ENCODE measurements around the gene NR2E3. TPM values are rescaled to one million over a fixed set of nuclear protein-coding genes. Genes with fewer than 3 reads are reported as not detected.

Gene NR2E3
- total and polyA plus RNA-seq, 2 of the 4 experiments (the other 2 are of a cell fraction), result under 0.01 to 0.29 TPM

DNA sequence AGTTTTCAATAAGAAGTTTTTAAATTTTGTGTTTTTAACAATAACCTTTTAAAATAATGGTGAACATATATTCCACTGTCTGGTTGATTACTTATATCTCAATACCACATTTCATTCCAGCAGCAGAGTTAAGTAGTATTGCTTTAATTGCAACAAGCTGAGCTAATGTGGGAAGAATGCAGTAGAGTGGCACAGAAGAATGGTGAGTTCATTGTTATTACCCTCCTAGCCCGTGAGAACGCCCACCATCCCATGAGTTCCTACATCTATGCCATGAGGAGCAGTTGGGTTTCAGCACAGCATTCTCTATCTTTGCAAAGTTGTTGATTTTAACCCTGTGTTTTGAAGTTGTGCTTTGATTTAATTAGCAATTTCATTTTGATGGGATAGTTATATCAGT, 17.8 kb upstream of the NR2E3 start:
- DNase-seq (peak; percentile 77), ATAC-seq (ENCODE audit: low read depth) (peak; percentile 79)
- no peaks in the 10 kb centered on the region for H3K79me1 ChIP-seq (ENCODE audit: low read depth in 1 of 2, low read length in 2 of 2)
- H2BK5ac ChIP-seq (ENCODE audit: low read depth, low read length, poor library complexity, severe bottlenecking), result no peak overlapping the region
- no peak overlapping the region for H2BK15ac ChIP-seq (ENCODE audit: low read depth, low read length)
- no TSS peak for BruUV-seq (replicated peaks)
- H3K14ac ChIP-seq (replicated peaks; ENCODE audit: low read depth, low read length), result 0 out of 2 replicates have a peak overlapping the region, but pooled peaks have one; percentile 4
- H3K4me2 ChIP-seq (ENCODE audit: low read depth, low read length), result peak overlapping the region; percentile 23; the same call in 1 of the 2 replicates
- peaks cover 18% of the 10 kb centered on the region for H3K9me1 ChIP-seq (ENCODE audit: insufficient read depth, low read length)
- H4K5ac ChIP-seq (ENCODE audit: low read depth, low read length), result no peak overlapping the region
- H3K27me3 ChIP-seq (ENCODE audit: control insufficient read depth, insufficient read depth, low read length), result no peaks in the 10 kb centered on the region
- 0 out of 2 replicates have a peak overlapping the region, but pooled peaks have one; percentile 14 for H3K23ac ChIP-seq (ENCODE audit: low read depth, low read length)
- H4K91ac ChIP-seq (ENCODE audit: insufficient read depth, low read depth, low read length), result no peak overlapping the region
- H3K4ac ChIP-seq (ENCODE audit: low read depth, low read length), result no peak overlapping the region
- H3K27ac ChIP-seq (ENCODE audit: insufficient read depth, low read length), result no peak overlapping the region
- in situ Hi-C loops (cut with MboI; ENCODE audit: low sequenced_read_pairs), result no loop called here
- H2AK9ac ChIP-seq (replicated peaks; ENCODE audit: low read depth, low read length, poor library complexity), result no peak overlapping the region
- ChIA-PET CTCF (interaction anchor here (1.8 kb wide), 1 partner anchor 8 kb away, joined by 8 read pairs; no protein-coding TSS in a partner anchor), POLR2A (ENCODE audit: unreplicated experiment) (no interaction called here)
- H3K9me3 ChIP-seq (ENCODE audit: control insufficient read depth, insufficient read depth, low read length), result no peaks in the 10 kb centered on the region
- H3K56ac ChIP-seq (ENCODE audit: extremely low read depth, insufficient read depth, low read length), result no peak overlapping the region
- H2AK5ac ChIP-seq (ENCODE audit: low read depth, low read length), result no peak overlapping the region
- no peak overlapping the region for H2AFZ ChIP-seq (replicated peaks; ENCODE audit: low read length, poor library complexity)
- WGBS, 2 experiments (ENCODE audit: extremely low coverage in 2 of 2, insufficient read length in 1 of 2), result no CpG with 5 or more reads among the region's 2 CpGs
- no peak overlapping the region for H3K9ac ChIP-seq (ENCODE audit: low read depth, low read length)
- no peaks in the 10 kb centered on the region for H3K36me3 ChIP-seq (ENCODE audit: control insufficient read depth, insufficient read depth, low read length)
- peaks cover 11% of the 10 kb centered on the region for H3K4me1 ChIP-seq (ENCODE audit: control insufficient read depth, insufficient read depth, low read length)
- H2BK20ac ChIP-seq (ENCODE audit: low read depth, low read length), result no peak overlapping the region; the same call in 1 of the 2 replicates
- H3K4me3 ChIP-seq (ENCODE audit: insufficient read depth, low read depth, low read length), result no peak overlapping the region
- intact Hi-C loops (cut with micrococcal nuclease), result no loop called here
- H2BK120ac ChIP-seq (ENCODE audit: low read depth, low read length), result no peak overlapping the region
- H3K18ac ChIP-seq (ENCODE audit: low read depth, low read length), result no peak overlapping the region
- TF ChIP-seq CEBPB (IDR thresholded peaks at IDR 0.05; ENCODE audit: low read depth, low read length) (peak; percentile 36; the same call in 1 of the 2 replicates), SMC3 (IDR thresholded peaks at IDR 0.05; ENCODE audit: low read depth, low read length) (no peak), BHLHE40 (IDR thresholded peaks at IDR 0.05; ENCODE audit: low read depth, low read length) (peak; percentile 85)
- TF ChIP-seq, protein P1, sequence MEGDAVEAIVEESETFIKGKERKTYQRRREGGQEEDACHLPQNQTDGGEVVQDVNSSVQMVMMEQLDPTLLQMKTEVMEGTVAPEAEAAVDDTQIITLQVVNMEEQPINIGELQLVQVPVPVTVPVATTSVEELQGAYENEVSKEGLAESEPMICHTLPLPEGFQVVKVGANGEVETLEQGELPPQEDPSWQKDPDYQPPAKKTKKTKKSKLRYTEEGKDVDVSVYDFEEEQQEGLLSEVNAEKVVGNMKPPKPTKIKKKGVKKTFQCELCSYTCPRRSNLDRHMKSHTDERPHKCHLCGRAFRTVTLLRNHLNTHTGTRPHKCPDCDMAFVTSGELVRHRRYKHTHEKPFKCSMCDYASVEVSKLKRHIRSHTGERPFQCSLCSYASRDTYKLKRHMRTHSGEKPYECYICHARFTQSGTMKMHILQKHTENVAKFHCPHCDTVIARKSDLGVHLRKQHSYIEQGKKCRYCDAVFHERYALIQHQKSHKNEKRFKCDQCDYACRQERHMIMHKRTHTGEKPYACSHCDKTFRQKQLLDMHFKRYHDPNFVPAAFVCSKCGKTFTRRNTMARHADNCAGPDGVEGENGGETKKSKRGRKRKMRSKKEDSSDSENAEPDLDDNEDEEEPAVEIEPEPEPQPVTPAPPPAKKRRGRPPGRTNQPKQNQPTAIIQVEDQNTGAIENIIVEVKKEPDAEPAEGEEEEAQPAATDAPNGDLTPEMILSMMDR (conservative IDR thresholded peaks at IDR 0.05; ENCODE audit: low read depth, low read length), result no peak
- dilution Hi-C loops (cut with HindIII; ENCODE audit: low sequenced_read_pairs, unreplicated experiment), result no loop called here
- H4K20me1 ChIP-seq (ENCODE audit: insufficient read depth, low read length), result peaks cover 4% of the 10 kb centered on the region; the same call in 1 of the 2 replicates
- H4K8ac ChIP-seq (ENCODE audit: low read depth in 2 of 2, low read length in 2 of 2), result no peak overlapping the region
